Osteoblast (primary cell): ENCODE data around the gene CCT5. TPM values are rescaled to one million over a fixed set of nuclear protein-coding genes. Genes with fewer than 3 reads are reported as not detected.

Source experiments
- DNase-seq: peaks from one replicate; pipeline ENCODE4 v3.0.0; 2011; ENCODE audit warnings: low spot score, mixed read lengths; ENCODE audit not compliant: insufficient read length; ENCODE audit errors: missing footprints
- H2AFZ ChIP-seq: 2 replicates; pipeline ENCODE4 v1.6.0; 2011; ENCODE audit warnings: mild to moderate bottlenecking, low read length
- H3K27ac ChIP-seq: 2 replicates; pipeline ENCODE4 v1.5.1; 2011; ENCODE audit warnings: mild to moderate bottlenecking, low read depth, low read length, moderate library complexity
- H3K27me3 ChIP-seq: 2 replicates; pipeline ENCODE4 v1.6.0; 2012; ENCODE audit warnings: mild to moderate bottlenecking, control low read depth, inconsistent platforms, low read length, moderate library complexity; ENCODE audit not compliant: insufficient read depth
- H3K36me3 ChIP-seq: 2 replicates; pipeline ENCODE4 v1.5.1; 2011; ENCODE audit warnings: mild to moderate bottlenecking, low read length, control low read depth, moderate library complexity; ENCODE audit not compliant: insufficient read depth
- H3K4me1 ChIP-seq: 2 replicates; pipeline ENCODE4 v1.5.1; 2011; ENCODE audit warnings: mild to moderate bottlenecking, low read length, control low read depth, moderate library complexity; ENCODE audit not compliant: insufficient read depth
- H3K4me2 ChIP-seq: 2 replicates; pipeline ENCODE4 v1.6.0; 2011; ENCODE audit warnings: mild to moderate bottlenecking, low read length; ENCODE audit not compliant: insufficient read depth
- H3K4me3 ChIP-seq: fragments of 200-600 bp; sonication (generic); 3 replicates; pipeline ENCODE4 v1.5.1; 2012; ENCODE audit warnings: mild to moderate bottlenecking, low read length, inconsistent platforms; ENCODE audit not compliant: insufficient read depth
- H3K79me2 ChIP-seq: 2 replicates; pipeline ENCODE4 v1.6.0; 2012; ENCODE audit warnings: mild to moderate bottlenecking, low read length, control low read depth, inconsistent platforms; ENCODE audit not compliant: insufficient read depth
- H3K9me3 ChIP-seq: 2 replicates; pipeline ENCODE4 v1.5.1; 2011; ENCODE audit warnings: low read depth, low read length, control low read depth
- H4K20me1 ChIP-seq: 2 replicates; pipeline ENCODE4 v1.6.0; 2012; ENCODE audit warnings: mild to moderate bottlenecking, low read length, control low read depth; ENCODE audit not compliant: insufficient read depth
- CTCF ChIP-seq: IDR thresholded peaks from 2 replicates; pipeline ENCODE4 v1.5.1; 2011; ENCODE audit warnings: mild to moderate bottlenecking, low read depth, low read length, moderate library complexity; ENCODE audit errors: extremely low read depth
- total RNA-seq: library from RNA; depleted of rRNA; stranded (reverse); fragments of >200 nt; gene quantifications from 2 replicates; pipeline ENCODE4 v1.2.3, GENCODE V29; 2012

CCT5 gene
- total RNA-seq, 1 donor: 237 TPM

- Histone ChIP-seq H3K4me2 (no peak overlapping the region), H3K4me1 (peaks cover 13% of the 10 kb centered on the region), H3K79me2 (peaks cover 3% of the 10 kb centered on the region), H3K36me3 (no peaks in the 10 kb centered on the region), H3K4me3 (peak overlapping the region; percentile 87), H2AFZ (no peak overlapping the region), H3K9me3 (no peaks in the 10 kb centered on the region), H3K27me3 (no peaks in the 10 kb centered on the region), H3K27ac (no peak overlapping the region), H4K20me1 (peaks cover 2% of the 10 kb centered on the region)
- DNase-seq: no peak
- TF ChIP-seq CTCF: no peak
Observed at GRCh38 chr5:10306114-10306513, 56.0 kb downstream of the CCT5 start.

- H2AFZ ChIP-seq: peak overlapping the region; percentile 90
- peaks cover 3% of the 10 kb centered on the region for H3K79me2 ChIP-seq
- peaks cover 13% of the 10 kb centered on the region for H3K4me1 ChIP-seq
Observed at GRCh38 chr5:10306806-10307205, 56.7 kb downstream of the CCT5 start.

GRCh38 chr5:10307206-10308148, 57.4 kb downstream of the CCT5 start, which contains the start of gene CMBL:
CMBL (minus strand) TSS chr5:10307902; CDS start chr5:10290762, 17,140 bp downstream.
- no peaks in the 10 kb centered on the region for H3K27me3 ChIP-seq
- peak within 1 kb of the TSS; percentile 45 for H3K27ac ChIP-seq
- H2AFZ ChIP-seq: peak within 1 kb of the TSS; percentile 90
- peaks cover 3% of the 10 kb centered on the region for H3K79me2 ChIP-seq
- peak within 1 kb of the TSS; percentile 80 for H3K4me2 ChIP-seq
- H3K4me1 ChIP-seq: peaks cover 13% of the 10 kb centered on the region
- H4K20me1 ChIP-seq: peaks cover 2% of the 10 kb centered on the region
- peak within 1 kb of the TSS; percentile 87 for H3K4me3 ChIP-seq
- H3K36me3 ChIP-seq: no peaks in the 10 kb centered on the region
- TF ChIP-seq CTCF: no peak
- no peaks in the 10 kb centered on the region for H3K9me3 ChIP-seq
- peak; percentile 95 for DNase-seq

More at GRCh38 chr5:10306806-10307205, 56.7 kb downstream of the CCT5 start:
- Histone ChIP-seq H3K27me3 (no peaks in the 10 kb centered on the region), H4K20me1 (peaks cover 2% of the 10 kb centered on the region), H3K9me3 (no peaks in the 10 kb centered on the region), H3K36me3 (no peaks in the 10 kb centered on the region), H3K27ac (no peak overlapping the region), H3K4me3 (peak overlapping the region; percentile 87), H3K4me2 (peak overlapping the region; percentile 80)
- DNase-seq: peak; percentile 60
- TF ChIP-seq CTCF: no peak

GRCh38 chr5:10308844-10309243, 58.8 kb downstream of the CCT5 start:
- Histone ChIP-seq H3K4me1 (peaks cover 13% of the 10 kb centered on the region), H3K36me3 (no peaks in the 10 kb centered on the region), H3K4me2 (no peak overlapping the region), H3K27ac (no peak overlapping the region), H3K9me3 (no peaks in the 10 kb centered on the region), H3K79me2 (peaks cover 3% of the 10 kb centered on the region), H3K4me3 (no peak overlapping the region), H2AFZ (no peak overlapping the region), H4K20me1 (no peaks in the 10 kb centered on the region), H3K27me3 (no peaks in the 10 kb centered on the region)
- no peak for TF ChIP-seq CTCF
- DNase-seq: no peak
